ENCODE results near the gene HBM. TPM values are rescaled to one million over a fixed set of nuclear protein-coding genes. Genes with fewer than 3 reads are reported as not detected.
A peak's percentile ranks its signal among the peaks of the same experiment; 100 is the strongest.
"Not testable (repeated sequence)": the region's sequence is repeated elsewhere in the genome, so short reads cannot be mapped to it uniquely, and the experiment has no call there.

Gene HBM
- total RNA-seq, 1 donor = not detected

- H3K4me1 ChIP-seq (ENCODE audit: insufficient read depth, low read length) = no peaks in the 10 kb centered on the region
- H3K79me2 ChIP-seq (ENCODE audit: insufficient read depth, low read length) = no peaks in the 10 kb centered on the region
- H3K36me3 ChIP-seq (ENCODE audit: insufficient read depth, low read length) = no peaks in the 10 kb centered on the region
- peaks cover 3% of the 10 kb centered on the region for H4K20me1 ChIP-seq (ENCODE audit: insufficient read depth, low read length)
- DNase-seq (ENCODE audit: insufficient read length, low spot score, missing footprints) = peak; percentile 87
- no peak overlapping the region for H3K27ac ChIP-seq (ENCODE audit: low read depth, low read length)
- TF ChIP-seq CTCF (IDR thresholded peaks at IDR 0.05; ENCODE audit: extremely low read depth, low read depth, low read length) = no peak
- no peak overlapping the region for H3K4me2 ChIP-seq (ENCODE audit: insufficient read depth, low read length)
- peaks cover 46% of the 10 kb centered on the region for H3K27me3 ChIP-seq (ENCODE audit: insufficient read depth, low read length)
- H2AFZ ChIP-seq (ENCODE audit: low read length) = no peak overlapping the region
- H3K4me3 ChIP-seq (ENCODE audit: insufficient read depth, low read length) = no peak overlapping the region
- H3K9me3 ChIP-seq (ENCODE audit: low read depth, low read length) = no peaks in the 10 kb centered on the region
These were observed 9.5 kb downstream of the HBM start for GRCh38 chr16:175011-175949.

DNA sequence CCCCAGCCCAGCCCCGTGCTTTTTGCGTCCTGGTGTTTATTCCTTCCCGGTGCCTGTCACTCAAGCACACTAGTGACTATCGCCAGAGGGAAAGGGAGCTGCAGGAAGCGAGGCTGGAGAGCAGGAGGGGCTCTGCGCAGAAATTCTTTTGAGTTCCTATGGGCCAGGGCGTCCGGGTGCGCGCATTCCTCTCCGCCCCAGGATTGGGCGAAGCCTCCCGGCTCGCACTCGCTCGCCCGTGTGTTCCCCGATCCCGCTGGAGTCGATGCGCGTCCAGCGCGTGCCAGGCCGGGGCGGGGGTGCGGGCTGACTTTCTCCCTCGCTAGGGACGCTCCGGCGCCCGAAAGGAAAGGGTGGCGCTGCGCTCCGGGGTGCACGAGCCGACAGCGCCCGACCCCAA lies 10.2 kb downstream of the HBM start:
- not testable (repeated sequence) for DNase-seq (ENCODE audit: insufficient read length, low spot score, missing footprints); H3K36me3 ChIP-seq (ENCODE audit: insufficient read depth, low read length); H3K79me2 ChIP-seq (ENCODE audit: insufficient read depth, low read length); H3K4me1 ChIP-seq (ENCODE audit: insufficient read depth, low read length); H3K4me3 ChIP-seq (ENCODE audit: insufficient read depth, low read length); H4K20me1 ChIP-seq (ENCODE audit: insufficient read depth, low read length); H3K4me2 ChIP-seq (ENCODE audit: insufficient read depth, low read length); H3K9me3 ChIP-seq (ENCODE audit: low read depth, low read length); H2AFZ ChIP-seq (ENCODE audit: low read length); H3K27ac ChIP-seq (ENCODE audit: low read depth, low read length)
- peaks cover 42% of the 10 kb centered on the region for H3K27me3 ChIP-seq (ENCODE audit: insufficient read depth, low read length)

- not testable (repeated sequence) for H3K4me2 ChIP-seq (ENCODE audit: insufficient read depth, low read length); H3K36me3 ChIP-seq (ENCODE audit: insufficient read depth, low read length); H4K20me1 ChIP-seq (ENCODE audit: insufficient read depth, low read length); H2AFZ ChIP-seq (ENCODE audit: low read length); H3K4me1 ChIP-seq (ENCODE audit: insufficient read depth, low read length); H3K79me2 ChIP-seq (ENCODE audit: insufficient read depth, low read length); H3K9me3 ChIP-seq (ENCODE audit: low read depth, low read length); H3K4me3 ChIP-seq (ENCODE audit: insufficient read depth, low read length); DNase-seq (ENCODE audit: insufficient read length, low spot score, missing footprints); H3K27ac ChIP-seq (ENCODE audit: low read depth, low read length)
- peaks cover 42% of the 10 kb centered on the region for H3K27me3 ChIP-seq (ENCODE audit: insufficient read depth, low read length)
These were observed 11.0 kb downstream of the HBM start, which contains the start of gene HBA1 for GRCh38 chr16:176477-177382. Gene HBA1 (plus strand): TSS chr16:176680. CDS start chr16:176717, 37 bp downstream.

GRCh38 chr16:177394-177822 lies 11.6 kb downstream of the HBM start:
- Histone ChIP-seq H3K27ac (ENCODE audit: low read depth, low read length) (no peak overlapping the region), H3K27me3 (ENCODE audit: insufficient read depth, low read length) (peaks cover 42% of the 10 kb centered on the region), H3K4me3 (ENCODE audit: insufficient read depth, low read length) (no peak overlapping the region), H2AFZ (ENCODE audit: low read length) (no peak overlapping the region), H3K79me2 (ENCODE audit: insufficient read depth, low read length) (no peaks in the 10 kb centered on the region), H3K36me3 (ENCODE audit: insufficient read depth, low read length) (no peaks in the 10 kb centered on the region), H3K9me3 (ENCODE audit: low read depth, low read length) (no peaks in the 10 kb centered on the region), H3K4me1 (ENCODE audit: insufficient read depth, low read length) (peaks cover 8% of the 10 kb centered on the region), H4K20me1 (ENCODE audit: insufficient read depth, low read length) (peaks cover 7% of the 10 kb centered on the region), H3K4me2 (ENCODE audit: insufficient read depth, low read length) (no peak overlapping the region)
- no peak for TF ChIP-seq CTCF (IDR thresholded peaks at IDR 0.05; ENCODE audit: extremely low read depth, low read depth, low read length)
- peak; percentile 91 for DNase-seq (ENCODE audit: insufficient read length, low spot score, missing footprints)
